ENCODE results near the gene LDB2. TPM values are rescaled to one million over a fixed set of nuclear protein-coding genes. Genes with fewer than 3 reads are reported as not detected.

LDB2 gene
- total RNA-seq, 4 donors from 2014 or later = 3.9 to 43.7 (median 7.8) TPM

GRCh38 chr4:16665942-16666551 lies 232.4 kb downstream of the LDB2 start:
- no peaks in the 10 kb centered on the region for H3K27me3 ChIP-seq
- H3K9me3 ChIP-seq = no peaks in the 10 kb centered on the region
- no peaks in the 10 kb centered on the region for H3K36me3 ChIP-seq
- DNase-seq = no peak
- no peaks in the 10 kb centered on the region for H3K4me1 ChIP-seq
- H3K4me3 ChIP-seq = no peak overlapping the region
- TF ChIP-seq POLR2A (IDR thresholded peaks at IDR 0.05) (no peak), CTCF (IDR thresholded peaks at IDR 0.05) (no peak)
- no peak overlapping the region for H3K27ac ChIP-seq

GRCh38 chr4:16663732-16664131 lies 234.7 kb downstream of the LDB2 start:
- Histone ChIP-seq H3K9me3 (no peaks in the 10 kb centered on the region), H3K4me1 (no peaks in the 10 kb centered on the region), H3K4me3 (no peak overlapping the region), H3K27me3 (no peaks in the 10 kb centered on the region), H3K27ac (no peak overlapping the region), H3K36me3 (no peaks in the 10 kb centered on the region)
- no peak for DNase-seq
- TF ChIP-seq POLR2A (IDR thresholded peaks at IDR 0.05) (no peak), CTCF (IDR thresholded peaks at IDR 0.05) (no peak)

- no peak for TF ChIP-seq POLR2A (IDR thresholded peaks at IDR 0.05)
- no peak for TF ChIP-seq CTCF (IDR thresholded peaks at IDR 0.05)
Measured at GRCh38 chr4:16663307-16663706, 235.1 kb downstream of the LDB2 start.

GRCh38 chr4:16661813-16662212 lies 236.6 kb downstream of the LDB2 start:
- Histone ChIP-seq H3K4me1 (no peaks in the 10 kb centered on the region), H3K27ac (no peak overlapping the region), H3K27me3 (no peaks in the 10 kb centered on the region), H3K4me3 (no peak overlapping the region), H3K9me3 (no peaks in the 10 kb centered on the region), H3K36me3 (no peaks in the 10 kb centered on the region)
- TF ChIP-seq CTCF (IDR thresholded peaks at IDR 0.05) (no peak), POLR2A (IDR thresholded peaks at IDR 0.05) (no peak)
- no peak for DNase-seq

More at GRCh38 chr4:16663307-16663706, 235.1 kb downstream of the LDB2 start:
- Histone ChIP-seq H3K36me3 (no peaks in the 10 kb centered on the region), H3K27ac (no peak overlapping the region), H3K4me3 (no peak overlapping the region), H3K9me3 (no peaks in the 10 kb centered on the region), H3K27me3 (no peaks in the 10 kb centered on the region), H3K4me1 (no peaks in the 10 kb centered on the region)
- DNase-seq = no peak

GRCh38 chr4:16660656-16661055 lies 237.8 kb downstream of the LDB2 start:
- no peak for DNase-seq
- Histone ChIP-seq H3K27ac (no peak overlapping the region), H3K36me3 (no peaks in the 10 kb centered on the region), H3K27me3 (no peaks in the 10 kb centered on the region), H3K9me3 (no peaks in the 10 kb centered on the region), H3K4me3 (no peak overlapping the region), H3K4me1 (no peaks in the 10 kb centered on the region)
- TF ChIP-seq POLR2A (IDR thresholded peaks at IDR 0.05) (no peak), CTCF (IDR thresholded peaks at IDR 0.05) (no peak)

- no peak overlapping the region for H3K27ac ChIP-seq
- TF ChIP-seq POLR2A (IDR thresholded peaks at IDR 0.05) (no peak), CTCF (IDR thresholded peaks at IDR 0.05) (no peak)
- H3K4me1 ChIP-seq = no peaks in the 10 kb centered on the region
- no peaks in the 10 kb centered on the region for H3K27me3 ChIP-seq
- H3K4me3 ChIP-seq = no peak overlapping the region
- no peak for DNase-seq
- no peaks in the 10 kb centered on the region for H3K9me3 ChIP-seq
- no peaks in the 10 kb centered on the region for H3K36me3 ChIP-seq
Measured at GRCh38 chr4:16659694-16660093, 238.8 kb downstream of the LDB2 start.
